ENCODE results near the gene CCL14. TPM values are rescaled to one million over a fixed set of nuclear protein-coding genes. Genes with fewer than 3 reads are reported as not detected.
"Not testable (repeated sequence)": the region's sequence is repeated elsewhere in the genome, so short reads cannot be mapped to it uniquely, and the experiment has no call there.

The CCL14 gene
- total RNA-seq, 6 experiments from 2014 or later = not detected

- Mint-ChIP-seq H3K36me3 (ENCODE audit: low read depth) (no peaks in the 10 kb centered on the region), H3K4me1 (ENCODE audit: low read depth) (no peaks in the 10 kb centered on the region), H3K27ac (no peak overlapping the region), H3K4me3 (no peak overlapping the region), H3K27me3 (ENCODE audit: insufficient read depth) (no peaks in the 10 kb centered on the region), H3K9me3 (peaks cover under 1% of the 10 kb centered on the region)
- DNase-seq = no peak
- no peak for TF ChIP-seq CTCF (IDR thresholded peaks at IDR 0.05)
Measured at GRCh38 chr17:36024106-36024869, 37.8 kb upstream of the CCL14 start.

DNA sequence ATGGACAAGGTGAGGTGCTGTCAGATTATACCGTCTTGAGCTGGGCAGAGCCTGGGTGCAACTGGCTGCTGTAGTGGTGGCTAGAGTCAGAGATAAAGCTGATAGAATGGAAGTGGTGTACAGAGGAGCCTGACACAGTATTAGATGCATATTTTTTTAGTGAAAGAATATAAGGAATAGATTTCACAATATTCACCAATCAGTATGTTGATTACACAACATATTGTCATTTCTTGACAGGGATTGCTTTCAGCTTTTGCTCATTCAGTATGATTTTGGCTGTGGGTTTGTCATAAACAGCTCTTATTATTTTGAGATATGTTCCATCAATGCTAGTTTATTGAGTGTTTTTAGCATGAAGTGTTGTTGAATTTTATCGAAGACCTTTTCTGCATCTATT, 32.9 kb upstream of the CCL14 start:
- H3K4me3 Mint-ChIP-seq = no peak overlapping the region
- no peaks in the 10 kb centered on the region for H3K36me3 Mint-ChIP-seq (ENCODE audit: low read depth)

DNA sequence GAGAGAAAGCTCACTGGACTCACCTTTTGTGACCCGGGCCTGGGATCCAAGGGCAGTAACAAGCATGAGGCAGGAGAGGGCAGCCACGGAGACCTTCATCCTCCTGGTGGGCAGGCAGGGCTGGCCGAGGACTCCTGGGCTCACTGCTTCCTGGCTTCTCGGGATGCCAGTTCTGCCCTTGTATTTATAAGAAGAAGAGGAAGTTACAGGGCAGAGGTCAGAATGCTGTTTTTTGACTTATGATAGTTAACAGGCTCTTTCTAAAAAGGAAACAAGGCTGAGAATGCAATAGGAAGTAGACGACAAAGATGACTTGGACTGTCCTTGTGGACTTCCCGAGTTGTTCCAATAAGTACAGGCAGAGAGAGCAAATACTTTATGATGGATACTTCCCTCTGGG, 31.3 kb upstream of the CCL14 start, which contains the start of gene CCL23:
Gene CCL23 (minus strand): TSS at position 174 of the 400 bp plus-strand sequence. CDS start 75 bp downstream, at position 99.
- Mint-ChIP-seq H3K9me3 (no peaks in the 10 kb centered on the region), H3K4me3 (no peak within 1 kb of the TSS), H3K4me1 (ENCODE audit: low read depth) (no peaks in the 10 kb centered on the region), H3K27ac (no peak within 1 kb of the TSS), H3K27me3 (ENCODE audit: insufficient read depth) (peaks cover 7% of the 10 kb centered on the region), H3K36me3 (ENCODE audit: low read depth) (no peaks in the 10 kb centered on the region)
- TF ChIP-seq CTCF (IDR thresholded peaks at IDR 0.05) = no peak
- DNase-seq = no peak

More for the DNA sequence above, 32.9 kb upstream of the CCL14 start:
- no peak for DNase-seq
- Mint-ChIP-seq H3K27ac (no peak overlapping the region), H3K9me3 (no peaks in the 10 kb centered on the region), H3K4me1 (ENCODE audit: low read depth) (no peaks in the 10 kb centered on the region), H3K27me3 (ENCODE audit: insufficient read depth) (peaks cover 3% of the 10 kb centered on the region; the same call in 1 of the 2 replicates)
- no peak for TF ChIP-seq CTCF (IDR thresholded peaks at IDR 0.05)

GRCh38 chr17:36016555-36016954, 30.0 kb upstream of the CCL14 start:
- Mint-ChIP-seq H3K4me3 (no peak overlapping the region), H3K9me3 (no peaks in the 10 kb centered on the region), H3K4me1 (ENCODE audit: low read depth) (no peaks in the 10 kb centered on the region), H3K36me3 (ENCODE audit: low read depth) (no peaks in the 10 kb centered on the region), H3K27me3 (ENCODE audit: insufficient read depth) (peaks cover 7% of the 10 kb centered on the region), H3K27ac (no peak overlapping the region)
- no peak for DNase-seq
- no peak for TF ChIP-seq CTCF (IDR thresholded peaks at IDR 0.05)

DNA sequence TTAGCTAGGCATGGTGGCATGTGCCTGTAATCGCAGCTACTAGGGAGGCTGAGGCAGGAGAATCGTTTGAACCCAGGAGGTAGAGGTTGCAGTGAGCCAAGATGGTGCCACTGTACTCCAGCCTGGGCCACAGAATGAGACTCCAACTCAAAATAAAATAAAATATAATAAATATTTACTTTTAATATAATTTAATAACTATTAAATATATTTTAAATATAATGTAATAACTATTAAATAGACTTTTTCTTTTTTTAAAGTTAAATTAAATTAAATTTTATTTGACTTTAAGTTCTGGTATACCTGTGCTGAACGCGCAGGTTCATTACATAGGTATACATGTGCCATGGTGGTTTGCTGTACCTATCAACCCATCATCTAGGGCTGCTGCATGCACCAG, 29.4 kb upstream of the CCL14 start:
- H3K27ac Mint-ChIP-seq; H3K36me3 Mint-ChIP-seq (ENCODE audit: low read depth); H3K27me3 Mint-ChIP-seq (ENCODE audit: insufficient read depth); H3K4me1 Mint-ChIP-seq (ENCODE audit: low read depth); H3K9me3 Mint-ChIP-seq; DNase-seq; H3K4me3 Mint-ChIP-seq: not testable (repeated sequence)

GRCh38 chr17:36014946-36015345, 28.4 kb upstream of the CCL14 start:
- Mint-ChIP-seq H3K36me3 (ENCODE audit: low read depth) (no peaks in the 10 kb centered on the region), H3K4me1 (ENCODE audit: low read depth) (no peaks in the 10 kb centered on the region), H3K27me3 (ENCODE audit: insufficient read depth) (peaks cover 7% of the 10 kb centered on the region), H3K27ac (no peak overlapping the region), H3K4me3 (no peak overlapping the region), H3K9me3 (no peaks in the 10 kb centered on the region)
- TF ChIP-seq CTCF (IDR thresholded peaks at IDR 0.05) = no peak
- DNase-seq = no peak

Measured in HFFc6 (cell line).